CD4-positive, alpha-beta T cell treated with Interleukin-17A for 1 hour (primary cell): ENCODE results near the gene SEC14L6.
"Not testable (repeated sequence)": the region's sequence is repeated elsewhere in the genome, so short reads cannot be mapped to it uniquely, and the experiment has no call there.

Experiments
- DNase-seq: peaks from one replicate; pipeline ENCODE4 v3.0.0-alpha.2; 2020

Gene SEC14L6

GRCh38 chr22:30546616-30547015 lies at the start of gene SEC14L6:
Gene SEC14L6, minus strand, starts transcription at chr22:30546741. Its CDS starts 59 bp downstream, at chr22:30546682.
- no peak for DNase-seq

GRCh38 chr22:30596199-30596598 lies 49.7 kb upstream of the SEC14L6 start:
- no peak for DNase-seq

- not testable (repeated sequence) for DNase-seq
These were observed 45.8 kb upstream of the SEC14L6 start for GRCh38 chr22:30592360-30592713.

GRCh38 chr22:30591588-30592359 lies 45.2 kb upstream of the SEC14L6 start, which contains the start of gene PES1:
Gene PES1, minus strand, starts transcription at chr22:30591910. Its CDS starts 77 bp downstream, at chr22:30591833.
- peak; percentile 98 for DNase-seq

GRCh38 chr22:30591191-30591587 lies 44.6 kb upstream of the SEC14L6 start:
- DNase-seq, result no peak

GRCh38 chr22:30586414-30586813 lies 39.9 kb upstream of the SEC14L6 start:
- no peak for DNase-seq

GRCh38 chr22:30584441-30584840 lies 37.9 kb upstream of the SEC14L6 start:
- no peak for DNase-seq

- DNase-seq, result no peak
These were observed 36.4 kb upstream of the SEC14L6 start for GRCh38 chr22:30582788-30583545.

- no peak for DNase-seq
These were observed 35.5 kb upstream of the SEC14L6 start for GRCh38 chr22:30582051-30582450.

- DNase-seq, result no peak
These were observed 34.4 kb upstream of the SEC14L6 start for GRCh38 chr22:30580896-30581295.

GRCh38 chr22:30578481-30578880 lies 31.9 kb upstream of the SEC14L6 start:
- no peak for DNase-seq

- no peak for DNase-seq
These were observed 29.3 kb upstream of the SEC14L6 start for GRCh38 chr22:30575859-30576258.

- DNase-seq, result no peak
These were observed 28.6 kb upstream of the SEC14L6 start for GRCh38 chr22:30574997-30575671.

GRCh38 chr22:30574095-30574981 lies 27.8 kb upstream of the SEC14L6 start, which contains the start of gene GAL3ST1:
Gene GAL3ST1, minus strand, starts transcription at chr22:30574665. Its CDS starts 17,273 bp downstream, at chr22:30557392.
- no peak for DNase-seq

GRCh38 chr22:30573594-30574094 lies 27.1 kb upstream of the SEC14L6 start:
- no peak for DNase-seq

- no peak for DNase-seq
These were observed 26.5 kb upstream of the SEC14L6 start for GRCh38 chr22:30572840-30573593.

- DNase-seq, result no peak
These were observed 25.7 kb upstream of the SEC14L6 start for GRCh38 chr22:30572210-30572609.

GRCh38 chr22:30569674-30570202 lies 23.2 kb upstream of the SEC14L6 start:
- no peak for DNase-seq

- no peak for DNase-seq
These were observed 21.7 kb upstream of the SEC14L6 start for GRCh38 chr22:30568137-30568805.

- DNase-seq, result not testable (repeated sequence)
These were observed 20.7 kb upstream of the SEC14L6 start for GRCh38 chr22:30567277-30567676.

- DNase-seq, result no peak
These were observed 19.6 kb upstream of the SEC14L6 start for GRCh38 chr22:30566125-30566524.
